ENCODE data around the gene S1PR4. TPM values are rescaled to one million over a fixed set of nuclear protein-coding genes. Genes with fewer than 3 reads are reported as not detected.
"Not testable (repeated sequence)": the region's sequence is repeated elsewhere in the genome, so short reads cannot be mapped to it uniquely, and the experiment has no call there.

Gene S1PR4
- total and polyA plus RNA-seq, 9 of the 15 experiments (the other 6 are each of a cell fraction or from before 2014, with no cell fraction given) = 0.27 TPM; not detected in 8

- no peak for TF ChIP-seq HEY1 (CRISPR knock-in tag; IDR thresholded peaks at IDR 0.05; ENCODE audit: borderline replicate concordance)
Observed at GRCh38 chr19:3153286-3154230, 25.0 kb upstream of the S1PR4 start (continued).

- CTCF ChIA-PET (ENCODE audit: low intra/inter-chr PET ratio) = interaction anchor here (0.6 kb wide), 1 partner anchor 146 kb away, joined by 3 read pairs; no protein-coding TSS in a partner anchor
- H3K36me3 ChIP-seq (ENCODE audit: control insufficient read depth, insufficient read depth, low read length); ATAC-seq; intact Hi-C loops (cut with micrococcal nuclease); H3K9me1 ChIP-seq (ENCODE audit: control insufficient read depth, insufficient read depth, low read length); H4K20me1 ChIP-seq (replicated peaks; ENCODE audit: control insufficient read depth, insufficient read depth, low read length); H3K27me3 ChIP-seq (ENCODE audit: control insufficient read depth in 2 of 2, insufficient read depth in 2 of 2, low read length in 2 of 2); H3K9me3 ChIP-seq (replicated peaks; ENCODE audit: control insufficient read depth, insufficient read depth, low read depth, low read length); POLR2A ChIA-PET; H3K79me2 ChIP-seq (ENCODE audit: control insufficient read depth, insufficient read depth, low read length); in situ Hi-C loops (cut with MboI); DNase-seq (ENCODE audit: extremely low read depth in 1 of 4, low spot score in 3 of 4); BruUV-seq (replicated peaks): not testable (repeated sequence)
- FAIRE-seq = peak; percentile 68
- Histone ChIP-seq H3K4me3 (peak overlapping the region; percentile 43), H3K4me2 (ENCODE audit: insufficient read depth, low read length) (peak overlapping the region; percentile 86), H3K27ac (ENCODE audit: extremely low read depth, low read depth, low read length) (peak overlapping the region; percentile 88), H3K9ac (ENCODE audit: insufficient read depth in 1 of 2, low read depth in 2 of 2, low read length in 2 of 2) (peak overlapping the region in 1 of 2 experiments; percentile 79; a peak in 3 of 4 replicates), H2AFZ (ENCODE audit: low read depth, low read length) (peak overlapping the region; percentile 75; the same call in 1 of the 2 replicates), H3K4me1 (replicated peaks in 1 of 2; ENCODE audit: control insufficient read depth in 2 of 2, insufficient read depth in 2 of 2, low read length in 2 of 2) (peaks cover 10 to 36% of the 10 kb centered on the region in 2 experiments)
- WGBS (ENCODE audit: insufficient coverage, low coverage, missing lambda C conversion rate) = 0% methylated on average over 1 of the region's 3 CpGs
- TF ChIP-seq HDAC1 (IDR thresholded peaks at IDR 0.05) (peak in 1 of 2 experiments; percentile 15; a peak in 1 of 4 replicates), YBX1 (IDR thresholded peaks at IDR 0.05) (0 out of 2 replicates have a peak, but pooled peaks have one; percentile 73), ARHGAP35 (IDR thresholded peaks at IDR 0.05; ENCODE audit: partially characterized antibody) (peak; percentile 78), KDM1A (IDR thresholded peaks at IDR 0.05) (peak; percentile 18 to 26; a peak in 2 of 4 replicates), PHF20 (IDR thresholded peaks at IDR 0.05; ENCODE audit: partially characterized antibody) (peak; percentile 22), PKNOX1 (IDR thresholded peaks at IDR 0.05) (peak; percentile 45; the same call in 1 of the 2 replicates), EHMT2 (IDR thresholded peaks at IDR 0.05) (peak; percentile 90), NCOA4 (IDR thresholded peaks at IDR 0.05; ENCODE audit: partially characterized antibody) (peak; percentile 55), OTX1 (CRISPR knock-in tag; IDR thresholded peaks at IDR 0.05) (peak; percentile 15; the same call in 1 of the 2 replicates), THRB (CRISPR knock-in tag; conservative IDR thresholded peaks at IDR 0.05) (peak; percentile 63; the same call in 1 of the 2 replicates), HBP1 (CRISPR knock-in tag; IDR thresholded peaks at IDR 0.05) (peak; percentile 34; the same call in 1 of the 2 replicates), ELF4 (CRISPR knock-in tag; IDR thresholded peaks at IDR 0.05) (0 out of 2 replicates have a peak, but pooled peaks have one; percentile 7)
Observed at GRCh38 chr19:3154447-3154846, 24.1 kb upstream of the S1PR4 start.

Measured in K562 (cell line).